HAP-1 (cell line): ENCODE results near the gene DUSP14.
"Not testable (repeated sequence)": the region's sequence is repeated elsewhere in the genome, so short reads cannot be mapped to it uniquely, and the experiment has no call there.

Experiments used
- DNase-seq, 2 experiments: peaks; one replicate each; pipeline ENCODE4 v3.0.0-alpha.2; 2016 to 2020; ENCODE audit warnings: low spot score in 2 of 2
- H3K27me3 ChIP-seq: fragments of 250-450 bp; sonication (Bioruptor Pico); 2 replicates; pipeline ENCODE4 v1.5.1; 2020; ENCODE audit warnings: low read depth, mild to moderate bottlenecking, moderate library complexity
- H3K36me3 ChIP-seq: fragments of 250-450 bp; sonication (Bioruptor Pico); replicated peaks from 2 replicates; pipeline ENCODE4 v1.5.1; 2020; ENCODE audit warnings: mild to moderate bottlenecking
- H3K4me1 ChIP-seq: fragments of 250-450 bp; sonication (Bioruptor Pico); 2 replicates; pipeline ENCODE4 v1.5.1; 2020; ENCODE audit warnings: mild to moderate bottlenecking
- H3K4me3 ChIP-seq: fragments of 250-450 bp; sonication (Bioruptor Pico); 2 replicates; pipeline ENCODE4 v1.5.1; 2020; ENCODE audit warnings: mild to moderate bottlenecking, moderate library complexity
- H3K9me3 ChIP-seq: fragments of 250-450 bp; sonication (Bioruptor Pico); 2 replicates; pipeline ENCODE4 v1.5.1; 2020; ENCODE audit warnings: mild to moderate bottlenecking, moderate library complexity
- in situ Hi-C: fragments of 300-500 bp; cut with MboI; formaldehyde crosslinking; loops from 3 replicates; pipeline ENCODE4 v1.14.3; 2020; ENCODE audit warnings: low sequenced_read_pairs, inconsistent platforms, mixed read lengths

DUSP14 gene

DNA sequence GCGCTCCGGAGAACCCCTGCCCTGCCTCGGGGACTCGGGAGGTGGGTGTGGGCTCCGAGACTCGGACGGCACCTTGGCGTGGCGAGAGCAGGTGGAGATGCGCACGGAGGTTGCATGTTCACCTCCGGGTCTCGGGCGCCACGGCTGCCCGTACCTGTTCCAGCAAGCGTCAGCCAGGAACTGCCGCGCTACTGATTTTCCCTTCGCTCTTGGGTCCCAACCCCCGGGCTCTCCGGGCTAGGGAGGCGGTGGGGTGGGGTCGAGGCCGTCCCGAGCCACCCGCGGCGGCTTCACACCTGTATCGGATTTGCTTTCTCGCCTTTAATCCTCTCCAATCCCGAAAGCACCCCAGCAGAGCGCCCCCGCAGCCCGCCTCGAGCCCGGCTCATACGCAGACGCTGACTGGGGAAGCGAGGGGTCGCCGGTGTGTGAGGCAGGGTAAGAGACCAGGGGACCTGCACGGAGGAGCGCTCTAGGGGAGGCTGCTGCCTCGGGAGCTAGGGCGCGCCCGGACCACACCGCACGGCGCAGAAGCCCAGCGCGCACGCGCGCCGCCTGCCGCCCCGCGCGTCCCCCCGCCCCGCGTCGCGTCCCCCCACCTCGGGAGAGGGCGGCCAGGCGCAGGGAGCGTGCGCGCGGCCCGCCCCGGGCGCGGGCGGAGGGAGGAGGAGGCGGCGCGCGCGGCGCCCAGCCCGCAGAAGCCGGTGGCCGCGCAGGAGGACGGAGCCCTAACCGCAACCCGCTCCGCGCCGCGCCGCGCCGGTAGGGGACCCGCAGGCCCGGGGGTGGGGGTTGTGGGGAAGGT, at the start of gene DUSP14:
DUSP14 (plus strand) TSS at position 695 of the 805 bp plus-strand sequence. CDS start 22,382 bp downstream, outside the sequence.
- Histone ChIP-seq H3K4me1 (peaks cover 39% of the 10 kb centered on the region), H3K9me3 (no peaks in the 10 kb centered on the region)
- in situ Hi-C loops = no loop called here

GRCh38 chr17:37440424-37440823, 49.3 kb upstream of the DUSP14 start:
- no peak for DNase-seq
- H3K36me3 ChIP-seq = peaks cover 46% of the 10 kb centered on the region

More for the DNA sequence above, at the start of gene DUSP14:
- Histone ChIP-seq H3K4me3 (peak within 1 kb of the TSS; percentile 58), H3K27me3 (no peaks in the 10 kb centered on the region), H3K36me3 (no peaks in the 10 kb centered on the region)
- peak; percentile 81 to 89 for DNase-seq

DNA sequence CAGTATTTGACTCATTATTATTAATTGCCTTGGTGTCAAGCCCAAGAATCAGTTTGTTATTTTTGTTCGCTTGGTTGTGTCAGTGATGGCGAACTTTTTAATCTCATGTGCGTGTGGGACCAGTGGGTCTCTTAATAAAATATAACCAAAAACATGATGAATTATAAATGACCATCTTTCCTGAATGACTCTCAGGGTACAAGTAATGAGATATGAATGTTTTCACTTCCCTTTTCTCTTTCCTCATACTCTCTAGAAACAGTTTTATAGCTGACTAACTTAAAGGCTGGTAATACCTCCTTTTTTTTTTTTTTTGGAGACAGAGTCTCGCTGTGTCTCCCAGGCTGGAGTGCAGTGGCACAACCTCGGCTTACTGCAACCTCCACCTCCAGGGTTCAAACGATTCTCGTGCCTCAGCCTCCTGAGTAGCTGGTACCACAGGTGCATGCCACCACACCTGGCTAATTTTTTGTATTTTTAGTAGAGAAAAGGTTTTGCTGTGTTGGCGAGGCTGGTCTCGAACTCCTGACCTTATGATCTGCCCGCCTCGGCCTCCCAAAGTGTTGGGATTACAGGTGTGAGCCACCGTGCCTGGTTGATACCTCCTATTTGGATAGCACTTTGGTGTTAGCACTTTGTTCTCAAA, 48.2 kb upstream of the DUSP14 start:
- H3K9me3 ChIP-seq, H3K4me1 ChIP-seq, in situ Hi-C loops, H3K4me3 ChIP-seq, H3K27me3 ChIP-seq, DNase-seq: not testable (repeated sequence)
- H3K36me3 ChIP-seq = peaks cover 46% of the 10 kb centered on the region

More at GRCh38 chr17:37440424-37440823, 49.3 kb upstream of the DUSP14 start:
- in situ Hi-C loops = no loop called here
- H3K4me3 ChIP-seq = no peak overlapping the region
- no peaks in the 10 kb centered on the region for H3K27me3 ChIP-seq
- H3K4me1 ChIP-seq = peaks cover under 1% of the 10 kb centered on the region
- no peaks in the 10 kb centered on the region for H3K9me3 ChIP-seq

GRCh38 chr17:37446027-37446426, 43.7 kb upstream of the DUSP14 start:
- H3K9me3 ChIP-seq = no peaks in the 10 kb centered on the region
- in situ Hi-C loops = no loop called here
- peaks cover 8% of the 10 kb centered on the region for H3K4me1 ChIP-seq
- DNase-seq = peak; percentile 22 to 81
- H3K27me3 ChIP-seq = no peaks in the 10 kb centered on the region; the same call in 1 of the 2 replicates
- H3K36me3 ChIP-seq = peaks cover 26% of the 10 kb centered on the region
- no peak overlapping the region for H3K4me3 ChIP-seq

- no peak overlapping the region for H3K4me3 ChIP-seq
- in situ Hi-C loops = no loop called here
- no peaks in the 10 kb centered on the region; the same call in 1 of the 2 replicates for H3K27me3 ChIP-seq
- DNase-seq = no peak
- peaks cover 20% of the 10 kb centered on the region for H3K36me3 ChIP-seq
- no peaks in the 10 kb centered on the region for H3K9me3 ChIP-seq
- H3K4me1 ChIP-seq = peaks cover 8% of the 10 kb centered on the region
Observed at GRCh38 chr17:37447641-37448040, 42.0 kb upstream of the DUSP14 start.

DNA sequence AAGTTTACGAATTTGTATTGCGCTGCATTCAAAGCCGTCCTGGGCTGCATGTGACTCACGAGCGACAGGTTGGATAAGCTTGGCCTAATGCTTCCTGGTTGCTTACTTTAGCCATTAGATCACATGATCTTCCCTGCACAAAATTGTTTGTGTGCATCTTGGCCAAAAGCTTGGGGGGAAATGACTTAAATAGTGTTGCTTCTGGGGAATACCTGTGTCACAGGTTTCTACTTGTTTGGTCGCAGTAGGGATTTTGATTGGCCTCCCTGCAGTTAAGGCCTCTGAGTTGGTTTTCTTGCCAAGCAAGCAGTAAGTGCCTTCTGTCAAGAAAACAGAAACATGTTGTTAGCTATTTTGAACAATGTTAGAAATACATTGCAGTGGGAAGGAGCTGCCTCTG, 39.6 kb upstream of the DUSP14 start:
- Histone ChIP-seq H3K27me3 (no peaks in the 10 kb centered on the region; the same call in 1 of the 2 replicates), H3K4me1 (peaks cover 8% of the 10 kb centered on the region), H3K9me3 (no peaks in the 10 kb centered on the region), H3K36me3 (peaks cover 14% of the 10 kb centered on the region; the same call in 1 of the 2 replicates), H3K4me3 (no peak overlapping the region)
- in situ Hi-C loops = no loop called here
- DNase-seq = no peak

- H3K4me1 ChIP-seq, H3K36me3 ChIP-seq, H3K27me3 ChIP-seq, H3K4me3 ChIP-seq, in situ Hi-C loops, DNase-seq, H3K9me3 ChIP-seq: not testable (repeated sequence)
Observed at GRCh38 chr17:37457801-37458200, 31.9 kb upstream of the DUSP14 start.

GRCh38 chr17:37458805-37459204, 30.9 kb upstream of the DUSP14 start:
- no peak for DNase-seq
- H3K4me3 ChIP-seq = no peak overlapping the region
- H3K4me1 ChIP-seq = no peaks in the 10 kb centered on the region
- H3K36me3 ChIP-seq = peaks cover 7% of the 10 kb centered on the region; the same call in 1 of the 2 replicates
- in situ Hi-C loops = no loop called here
- no peaks in the 10 kb centered on the region for H3K9me3 ChIP-seq
- no peaks in the 10 kb centered on the region for H3K27me3 ChIP-seq

- in situ Hi-C loops = no loop called here
Observed at GRCh38 chr17:37461668-37462067, 28.0 kb upstream of the DUSP14 start.

DNA sequence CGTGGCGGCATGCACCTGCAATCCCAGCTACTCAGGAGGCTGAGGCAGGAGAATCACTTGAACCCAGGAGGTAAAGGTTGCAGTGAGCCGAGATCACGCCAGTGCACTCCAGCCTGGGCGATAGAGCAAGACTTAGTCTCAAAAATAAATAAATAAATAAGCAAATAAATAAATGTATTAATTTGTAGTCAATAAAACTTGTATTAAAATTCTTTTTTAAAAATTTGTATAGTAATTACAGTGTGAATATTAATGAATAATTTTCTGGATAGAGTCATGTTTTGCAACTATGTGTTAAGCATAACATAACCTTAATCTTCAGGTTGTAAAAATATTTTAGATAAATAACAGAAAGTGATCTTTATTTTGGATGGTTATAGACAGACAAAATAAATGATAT, 27.2 kb upstream of the DUSP14 start:
- Histone ChIP-seq H3K36me3 (peaks cover 31% of the 10 kb centered on the region), H3K27me3 (no peaks in the 10 kb centered on the region), H3K9me3 (no peaks in the 10 kb centered on the region), H3K4me1 (no peaks in the 10 kb centered on the region), H3K4me3 (no peak overlapping the region)
- in situ Hi-C loops = no loop called here
- DNase-seq = no peak

More at GRCh38 chr17:37461668-37462067, 28.0 kb upstream of the DUSP14 start:
- no peaks in the 10 kb centered on the region for H3K27me3 ChIP-seq
- no peak overlapping the region for H3K4me3 ChIP-seq
- no peaks in the 10 kb centered on the region for H3K4me1 ChIP-seq
- no peaks in the 10 kb centered on the region for H3K9me3 ChIP-seq
- no peak for DNase-seq
- H3K36me3 ChIP-seq = peaks cover 26% of the 10 kb centered on the region

GRCh38 chr17:37463039-37463438, 26.7 kb upstream of the DUSP14 start:
- H3K9me3 ChIP-seq = no peaks in the 10 kb centered on the region
- in situ Hi-C loops = no loop called here
- peaks cover 33% of the 10 kb centered on the region for H3K36me3 ChIP-seq
- H3K4me1 ChIP-seq = no peaks in the 10 kb centered on the region
- H3K4me3 ChIP-seq = no peak overlapping the region
- DNase-seq = no peak
- H3K27me3 ChIP-seq = no peaks in the 10 kb centered on the region

DNA sequence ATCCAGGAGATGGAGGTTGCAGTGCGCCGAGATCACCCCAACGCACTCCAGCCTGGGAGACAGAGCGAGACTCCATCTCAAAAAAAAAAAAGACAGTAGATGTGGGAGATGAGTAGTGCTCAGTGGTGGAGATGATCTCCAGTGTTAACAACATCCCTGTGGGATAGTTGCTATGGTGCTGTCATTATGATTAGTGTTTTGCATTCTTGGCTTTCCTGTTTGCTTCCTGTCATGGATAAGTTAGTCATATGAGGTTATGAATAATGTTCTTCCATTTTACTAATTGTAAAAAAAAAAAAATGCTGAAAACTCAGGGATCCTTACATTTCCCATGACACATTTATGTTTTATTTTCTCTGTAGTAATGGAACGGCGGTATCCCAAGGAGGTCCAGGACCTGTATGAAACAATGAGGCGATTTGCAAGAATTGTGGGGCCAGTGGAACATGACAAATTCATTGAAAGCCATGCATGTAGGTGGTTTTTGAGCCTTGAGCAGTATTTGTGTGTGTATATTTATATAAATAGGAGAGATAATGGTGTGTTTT, 24.5 kb upstream of the DUSP14 start:
- Histone ChIP-seq H3K9me3 (no peaks in the 10 kb centered on the region), H3K4me3 (no peak overlapping the region), H3K4me1 (no peaks in the 10 kb centered on the region), H3K27me3 (no peaks in the 10 kb centered on the region), H3K36me3 (peaks cover 40% of the 10 kb centered on the region)
- in situ Hi-C loops = no loop called here
- DNase-seq = no peak

GRCh38 chr17:37466471-37466870, 23.2 kb upstream of the DUSP14 start:
- Histone ChIP-seq H3K27me3 (no peaks in the 10 kb centered on the region), H3K4me1 (no peaks in the 10 kb centered on the region), H3K36me3 (peaks cover 53% of the 10 kb centered on the region), H3K9me3 (no peaks in the 10 kb centered on the region), H3K4me3 (no peak overlapping the region)
- in situ Hi-C loops = no loop called here
- DNase-seq = no peak

- Histone ChIP-seq H3K9me3 (no peaks in the 10 kb centered on the region), H3K4me1 (no peaks in the 10 kb centered on the region), H3K4me3 (no peak overlapping the region), H3K36me3 (peaks cover 71% of the 10 kb centered on the region), H3K27me3 (no peaks in the 10 kb centered on the region)
- DNase-seq = no peak
- in situ Hi-C loops = no loop called here
Observed at GRCh38 chr17:37470181-37470580, 19.5 kb upstream of the DUSP14 start.
